HEK293 (cell line): ENCODE data around the gene RASSF5.

ENCODE experiments used
- CTCF ChIA-PET: fragments of 350-600 bp; formaldehyde crosslinking; extraction: SDS; loops from one replicate; lab custom pipeline; 2021; ENCODE audit warnings: antibody characterized with exemption; lab: Yijun Ruan, JAX
- POLR2A ChIA-PET: fragments of 300-600 bp; formaldehyde crosslinking; extraction: SDS; loops from one replicate; lab custom pipeline; 2020; ENCODE audit warnings: antibody characterized with exemption, inconsistent platforms; lab: Yijun Ruan, JAX
- H3K27ac ChIP-seq: fragments of 200-500 bp; sonication (Bioruptor generic); 2 replicates; pipeline ENCODE4 v1.5.1; 2014; ENCODE audit warnings: low read depth, low read length, control low read depth, inconsistent platforms; ENCODE audit errors: extremely low read depth
- H3K36me3 ChIP-seq, 2 experiments: fragments of 200-500 bp in 1 of 2; sonication (Bioruptor generic) in 1 of 2; 1 replicate in 1 of 2; 2 replicates in 1 of 2; pipeline ENCODE4 v1.5.1; 2014 to 2017; ENCODE audit warnings: inconsistent platforms in 2 of 2, low read length in 2 of 2; ENCODE audit not compliant: control insufficient read depth in 2 of 2, insufficient read depth in 1 of 2
- H3K4me1 ChIP-seq: fragments of 200-500 bp; sonication (Bioruptor generic); 2 replicates; pipeline ENCODE4 v1.5.1; 2014; ENCODE audit warnings: mild to moderate bottlenecking, low read length, inconsistent platforms; ENCODE audit not compliant: control insufficient read depth, insufficient read depth
- H3K4me3 ChIP-seq: 2 replicates; pipeline ENCODE4 v1.5.1; 2011; ENCODE audit warnings: low read depth, mild to moderate bottlenecking, control low read depth, low read length, moderate library complexity
- H3K9me3 ChIP-seq: fragments of 200-500 bp; sonication (Bioruptor generic); 2 replicates; pipeline ENCODE4 v1.5.1; 2014; ENCODE audit warnings: low read depth, low read length, inconsistent platforms; ENCODE audit not compliant: control insufficient read depth, insufficient read depth
- HOXC10 ChIP-seq: sonication (generic); formaldehyde crosslinking; IDR thresholded peaks from 2 replicates; pipeline ENCODE4 v1.8.1; 2023; ENCODE audit warnings: mild to moderate bottlenecking, missing genetic modification reagents
- ZBTB11 ChIP-seq: fragments of 450-650 bp; formaldehyde crosslinking; conservative IDR thresholded peaks from 2 replicates; pipeline ENCODE4 v1.5.1; 2016; ENCODE audit warnings: low read depth, missing biosample characterization, missing genetic modification characterization
- ZNF16 ChIP-seq: fragments of 450-650 bp; formaldehyde crosslinking; IDR thresholded peaks from 2 replicates; pipeline ENCODE4 v1.5.1; 2016; ENCODE audit warnings: low read depth, missing biosample characterization, missing genetic modification characterization
- ZNF169 ChIP-seq: fragments of 450-650 bp; formaldehyde crosslinking; IDR thresholded peaks from 2 replicates; pipeline ENCODE4 v1.5.1; 2016; ENCODE audit warnings: missing biosample characterization, missing genetic modification characterization
- ZNF18 ChIP-seq: fragments of 450-650 bp; formaldehyde crosslinking; IDR thresholded peaks from 2 replicates; pipeline ENCODE4 v1.5.1; 2016; ENCODE audit warnings: missing biosample characterization, missing genetic modification characterization
- ZNF202 ChIP-seq: fragments of 450-650 bp; formaldehyde crosslinking; IDR thresholded peaks from 2 replicates; pipeline ENCODE4 v1.5.1; 2016; ENCODE audit warnings: missing biosample characterization, missing genetic modification characterization, borderline replicate concordance
- ZNF24 ChIP-seq: fragments of 450-650 bp; formaldehyde crosslinking; IDR thresholded peaks from 2 replicates; pipeline ENCODE4 v1.5.1; 2016; ENCODE audit warnings: missing biosample characterization, missing genetic modification characterization
- ZNF391 ChIP-seq: fragments of 450-650 bp; formaldehyde crosslinking; IDR thresholded peaks from 2 replicates; pipeline ENCODE4 v1.5.1; 2016; ENCODE audit warnings: low read depth, missing biosample characterization, missing genetic modification characterization, borderline replicate concordance
- ZNF48 ChIP-seq: fragments of 450-650 bp; formaldehyde crosslinking; IDR thresholded peaks from 2 replicates; pipeline ENCODE4 v1.5.1; 2016; ENCODE audit warnings: missing biosample characterization, missing genetic modification characterization
- ZNF585B ChIP-seq: fragments of 450-650 bp; formaldehyde crosslinking; IDR thresholded peaks from 2 replicates; pipeline ENCODE4 v1.5.1; 2016; ENCODE audit warnings: missing biosample characterization, missing genetic modification characterization
- ZNF600 ChIP-seq: fragments of 450-650 bp; formaldehyde crosslinking; IDR thresholded peaks from 2 replicates; pipeline ENCODE4 v1.5.1; 2016; ENCODE audit warnings: missing biosample characterization, missing genetic modification characterization
- ZNF626 ChIP-seq: fragments of 450-650 bp; sonication (Bioruptor Pico); formaldehyde crosslinking; IDR thresholded peaks from 2 replicates; pipeline ENCODE4 v1.5.1; 2018; ENCODE audit warnings: missing biosample characterization, missing genetic modification characterization, inconsistent platforms
- ZNF664 ChIP-seq: fragments of 450-650 bp; formaldehyde crosslinking; IDR thresholded peaks from 2 replicates; pipeline ENCODE4 v1.5.1; 2016; ENCODE audit warnings: missing biosample characterization, missing genetic modification characterization
- ZNF768 ChIP-seq: fragments of 450-650 bp; formaldehyde crosslinking; IDR thresholded peaks from 2 replicates; pipeline ENCODE4 v1.5.1; 2018; ENCODE audit warnings: missing biosample characterization, mild to moderate bottlenecking, missing genetic modification characterization
- ZNF785 ChIP-seq: fragments of 450-650 bp; formaldehyde crosslinking; IDR thresholded peaks from 2 replicates; pipeline ENCODE4 v1.5.1; 2016; ENCODE audit warnings: missing biosample characterization, missing genetic modification characterization
- ZSCAN23 ChIP-seq: fragments of 450-650 bp; formaldehyde crosslinking; IDR thresholded peaks from 2 replicates; pipeline ENCODE4 v1.5.1; 2016; ENCODE audit warnings: missing biosample characterization, missing genetic modification characterization
- ZSCAN4 ChIP-seq: fragments of 450-650 bp; formaldehyde crosslinking; IDR thresholded peaks from 2 replicates; pipeline ENCODE4 v1.5.1; 2017; ENCODE audit warnings: missing biosample characterization, missing genetic modification characterization

Gene RASSF5

GRCh38 chr1:206577626-206578025, 70.3 kb downstream of the RASSF5 start (continued):
- TF ChIP-seq ZBTB11 (no peak), ZNF48 (tag by site-specific recombination) (no peak), ZNF585B (no peak), ZNF169 (no peak), ZNF16 (tag by site-specific recombination) (no peak)

- no peak for TF ChIP-seq ZNF391 (tag by site-specific recombination)
- no peak for TF ChIP-seq ZNF626 (tag by site-specific recombination)
- TF ChIP-seq ZNF664 (tag by site-specific recombination) = peak; percentile 96
- TF ChIP-seq ZSCAN4 (tag by site-specific recombination) = peak; percentile 44; the same call in 1 of the 2 replicates
- TF ChIP-seq ZNF24 (tag by site-specific recombination) = no peak
- TF ChIP-seq ZNF18 (tag by site-specific recombination) = no peak
- no peak for TF ChIP-seq ZNF768 (tag by site-specific recombination)
- TF ChIP-seq HOXC10 (CRISPR knock-in tag) = no peak
- TF ChIP-seq ZNF202 (tag by site-specific recombination) = no peak
- no peak for TF ChIP-seq ZSCAN23 (tag by site-specific recombination)
- POLR2A ChIA-PET = no interaction called here
- peaks cover 0 to 6% of the 10 kb centered on the region in 2 experiments; a peak in 1 of 3 replicates for H3K36me3 ChIP-seq
- no peak overlapping the region for H3K4me3 ChIP-seq
- H3K9me3 ChIP-seq = no peaks in the 10 kb centered on the region
- H3K4me1 ChIP-seq = no peaks in the 10 kb centered on the region
- CTCF ChIA-PET = interaction anchor here (0.5 to 3.1 kb wide), 6 partner anchors 27 to 700 kb away, joined by 3 to 16 read pairs (median 4); partner anchors contain the start of gene RASSF5
- H3K27ac ChIP-seq = no peak overlapping the region
Measured at GRCh38 chr1:206578068-206578977, 71.0 kb downstream of the RASSF5 start.

GRCh38 chr1:206578978-206579374, 71.6 kb downstream of the RASSF5 start:
- Histone ChIP-seq H3K36me3 (peaks cover 0 to 7% of the 10 kb centered on the region in 2 experiments; a peak in 1 of 3 replicates), H3K27ac (no peak overlapping the region), H3K4me1 (no peaks in the 10 kb centered on the region), H3K9me3 (no peaks in the 10 kb centered on the region), H3K4me3 (no peak overlapping the region)
- CTCF ChIA-PET = interaction anchor here (0.5 to 3.1 kb wide), 3 partner anchors 72 to 100 kb away, joined by 3 to 16 read pairs (median 12); partner anchors contain the start of gene RASSF5
- POLR2A ChIA-PET = no interaction called here
- no peak for TF ChIP-seq ZNF600 (tag by site-specific recombination)
- no peak for TF ChIP-seq ZNF785 (tag by site-specific recombination)
